Effector memory CD4-positive, alpha-beta T cell (primary cell): ENCODE data around the gene SEMA3F.
A peak's percentile ranks its signal among the peaks of the same experiment; 100 is the strongest.

Source experiments
- DNase-seq, 3 donors: peaks; one replicate each; pipeline ENCODE4 v3.0.0-alpha.2; 2020
- H3K27ac ChIP-seq: 2 replicates; pipeline ENCODE4 v1.7.0; 2013; ENCODE audit warnings: mild to moderate bottlenecking, low read length, moderate library complexity; ENCODE audit not compliant: insufficient read depth, poor library complexity, severe bottlenecking
- H3K27me3 ChIP-seq: replicated peaks from 2 replicates; pipeline ENCODE4 v1.7.0; 2013; ENCODE audit warnings: mild to moderate bottlenecking, low read length; ENCODE audit not compliant: insufficient read depth, control insufficient read depth, poor library complexity, severe bottlenecking
- H3K36me3 ChIP-seq: 2 replicates; pipeline ENCODE4 v1.7.0; 2013; ENCODE audit warnings: mild to moderate bottlenecking, low read length, moderate library complexity; ENCODE audit not compliant: control insufficient read depth, insufficient read depth
- H3K4me1 ChIP-seq: 2 replicates; pipeline ENCODE4 v1.7.0; 2013; ENCODE audit warnings: low read length, mild to moderate bottlenecking; ENCODE audit not compliant: control insufficient read depth, insufficient read depth, poor library complexity, severe bottlenecking
- H3K4me3 ChIP-seq: 2 replicates; pipeline ENCODE4 v1.7.0; 2013; ENCODE audit warnings: low read length, low read depth, mild to moderate bottlenecking; ENCODE audit not compliant: insufficient read depth, poor library complexity, severe bottlenecking
- H3K9me3 ChIP-seq: 2 replicates; pipeline ENCODE4 v1.7.0; 2013; ENCODE audit warnings: mild to moderate bottlenecking, low read length, moderate library complexity; ENCODE audit not compliant: control insufficient read depth

SEMA3F gene

GRCh38 chr3:50140990-50141389 is 14.1 kb upstream of the SEMA3F start:
- Histone ChIP-seq H3K27ac (no peak overlapping the region), H3K4me3 (no peak overlapping the region), H3K4me1 (peaks cover 8% of the 10 kb centered on the region), H3K36me3 (no peaks in the 10 kb centered on the region), H3K27me3 (no peaks in the 10 kb centered on the region), H3K9me3 (no peaks in the 10 kb centered on the region)
- no peak for DNase-seq

- no peaks in the 10 kb centered on the region for H3K27me3 ChIP-seq
These were observed 8.7 kb upstream of the SEMA3F start for GRCh38 chr3:50146316-50146901.

GRCh38 chr3:50147016-50147415 is 8.1 kb upstream of the SEMA3F start:
- H3K27ac ChIP-seq = no peak overlapping the region
- no peaks in the 10 kb centered on the region for H3K36me3 ChIP-seq
- H3K4me1 ChIP-seq = no peaks in the 10 kb centered on the region
- DNase-seq = no peak
- H3K9me3 ChIP-seq = no peaks in the 10 kb centered on the region
- no peak overlapping the region for H3K4me3 ChIP-seq
- no peaks in the 10 kb centered on the region for H3K27me3 ChIP-seq

More at GRCh38 chr3:50146316-50146901, 8.7 kb upstream of the SEMA3F start:
- H3K4me3 ChIP-seq = no peak overlapping the region
- H3K4me1 ChIP-seq = no peaks in the 10 kb centered on the region
- DNase-seq = no peak
- H3K27ac ChIP-seq = no peak overlapping the region
- H3K36me3 ChIP-seq = no peaks in the 10 kb centered on the region
- H3K9me3 ChIP-seq = no peaks in the 10 kb centered on the region

GRCh38 chr3:50147447-50147846 is 7.7 kb upstream of the SEMA3F start:
- Histone ChIP-seq H3K27me3 (no peaks in the 10 kb centered on the region), H3K36me3 (no peaks in the 10 kb centered on the region), H3K4me1 (no peaks in the 10 kb centered on the region), H3K27ac (no peak overlapping the region), H3K9me3 (no peaks in the 10 kb centered on the region), H3K4me3 (no peak overlapping the region)
- no peak for DNase-seq

- no peak for DNase-seq
- no peaks in the 10 kb centered on the region for H3K4me1 ChIP-seq
- H3K36me3 ChIP-seq = no peaks in the 10 kb centered on the region
- H3K9me3 ChIP-seq = no peaks in the 10 kb centered on the region
- no peaks in the 10 kb centered on the region for H3K27me3 ChIP-seq
- H3K27ac ChIP-seq = no peak overlapping the region
- H3K4me3 ChIP-seq = no peak overlapping the region
These were observed 7.3 kb upstream of the SEMA3F start for GRCh38 chr3:50147861-50148260.

GRCh38 chr3:50150404-50150750 is 4.7 kb upstream of the SEMA3F start:
- H3K9me3 ChIP-seq = no peaks in the 10 kb centered on the region
- no peak overlapping the region for H3K4me3 ChIP-seq
- no peak for DNase-seq
- H3K4me1 ChIP-seq = peaks cover 7% of the 10 kb centered on the region
- H3K27ac ChIP-seq = no peak overlapping the region
- peaks cover under 1% of the 10 kb centered on the region for H3K27me3 ChIP-seq
- H3K36me3 ChIP-seq = no peaks in the 10 kb centered on the region

- peaks cover 13% of the 10 kb centered on the region for H3K4me1 ChIP-seq
- no peak for DNase-seq
- peaks cover 7% of the 10 kb centered on the region for H3K27me3 ChIP-seq
- H3K9me3 ChIP-seq = no peaks in the 10 kb centered on the region
- H3K27ac ChIP-seq = no peak overlapping the region
- no peaks in the 10 kb centered on the region for H3K36me3 ChIP-seq
- no peak overlapping the region for H3K4me3 ChIP-seq
These were observed 4.0 kb upstream of the SEMA3F start for GRCh38 chr3:50150863-50151686.

- Histone ChIP-seq H3K9me3 (no peaks in the 10 kb centered on the region), H3K27me3 (peaks cover 13% of the 10 kb centered on the region), H3K4me3 (no peak overlapping the region), H3K36me3 (no peaks in the 10 kb centered on the region), H3K27ac (no peak overlapping the region), H3K4me1 (peaks cover 13% of the 10 kb centered on the region)
- DNase-seq = no peak
These were observed 3.4 kb upstream of the SEMA3F start for GRCh38 chr3:50151728-50152127.

- peaks cover 21% of the 10 kb centered on the region for H3K27me3 ChIP-seq
- peak overlapping the region; percentile 39 for H3K4me3 ChIP-seq
- no peak for DNase-seq
- H3K27ac ChIP-seq = no peak overlapping the region
- H3K36me3 ChIP-seq = no peaks in the 10 kb centered on the region
- peaks cover 13% of the 10 kb centered on the region for H3K4me1 ChIP-seq
- H3K9me3 ChIP-seq = no peaks in the 10 kb centered on the region
These were observed 1.2 kb upstream of the SEMA3F start for GRCh38 chr3:50153782-50154475.

- Histone ChIP-seq H3K4me3 (peak overlapping the region; percentile 39), H3K27me3 (peaks cover 21% of the 10 kb centered on the region), H3K9me3 (no peaks in the 10 kb centered on the region), H3K36me3 (no peaks in the 10 kb centered on the region), H3K27ac (no peak overlapping the region), H3K4me1 (peaks cover 13% of the 10 kb centered on the region)
- DNase-seq = no peak
These were observed 666 bp upstream of the SEMA3F start for GRCh38 chr3:50154476-50154839.
